Naive B cell (primary cell): ENCODE measurements around the gene MYO1C. TPM values are rescaled to one million over a fixed set of nuclear protein-coding genes. Genes with fewer than 3 reads are reported as not detected.
"Not testable (repeated sequence)": the region's sequence is repeated elsewhere in the genome, so short reads cannot be mapped to it uniquely, and the experiment has no call there.

Experiments used
- ATAC-seq, 2 donors: fragments of 150-1000 bp; cut with Tn5 transposase; 2 replicates each; pipeline ENCODE4 v1.10.0; 2021; ENCODE audit warnings: low read depth in 2 of 2, mild to moderate bottlenecking in 2 of 2, moderate library complexity in 2 of 2
- DNase-seq: peaks from one replicate; pipeline ENCODE4 v3.0.0; 2022
- H3K27ac Mint-ChIP-seq, 6 donors: one replicate each; pipeline ENCODE4 v1.8.0; 2020 to 2022; ENCODE audit warnings: mild to moderate bottlenecking in 6 of 6, mixed read lengths in 6 of 6, moderate library complexity in 5 of 6, inconsistent platforms in 2 of 6
- H3K27me3 Mint-ChIP-seq, 3 donors: one replicate each; pipeline ENCODE4 v1.8.0; 2021 to 2022; ENCODE audit warnings: mixed read lengths in 3 of 3, mild to moderate bottlenecking in 1 of 3
- H3K36me3 Mint-ChIP-seq, 2 donors: one replicate each; pipeline ENCODE4 v1.8.0; 2020 to 2022; ENCODE audit warnings: mixed read lengths in 2 of 2, inconsistent platforms in 1 of 2, mild to moderate bottlenecking in 1 of 2
- H3K4me1 Mint-ChIP-seq, 3 donors: one replicate each; pipeline ENCODE4 v1.8.0; 2020 to 2022; ENCODE audit warnings: mixed read lengths in 3 of 3, inconsistent platforms in 1 of 3, mild to moderate bottlenecking in 1 of 3, moderate library complexity in 1 of 3
- H3K4me3 Mint-ChIP-seq, 8 donors: one replicate each; pipeline ENCODE4 v1.8.0; 2020 to 2022; ENCODE audit warnings: mild to moderate bottlenecking in 8 of 8, mixed read lengths in 8 of 8, moderate library complexity in 8 of 8, inconsistent platforms in 2 of 8
- H3K9me3 Mint-ChIP-seq, 7 donors: one replicate each; pipeline ENCODE4 v1.8.0; 2020 to 2022; ENCODE audit warnings: mixed read lengths in 7 of 7, mild to moderate bottlenecking in 5 of 7, inconsistent platforms in 2 of 7, moderate library complexity in 1 of 7
- polyA plus RNA-seq, 6 donors: library from polyadenylated mRNA; unstranded; fragments of 300-500 nt; fragmentation: Illumina TruSeq; gene quantifications; one replicate each; pipeline ENCODE4 v1.2.3, GENCODE V29; 2021; ENCODE audit warnings: low read depth in 6 of 6

MYO1C gene
- polyA plus RNA-seq, 6 donors from 2014 or later, result 12.0 to 32.5 (median 21.4) TPM

DNA sequence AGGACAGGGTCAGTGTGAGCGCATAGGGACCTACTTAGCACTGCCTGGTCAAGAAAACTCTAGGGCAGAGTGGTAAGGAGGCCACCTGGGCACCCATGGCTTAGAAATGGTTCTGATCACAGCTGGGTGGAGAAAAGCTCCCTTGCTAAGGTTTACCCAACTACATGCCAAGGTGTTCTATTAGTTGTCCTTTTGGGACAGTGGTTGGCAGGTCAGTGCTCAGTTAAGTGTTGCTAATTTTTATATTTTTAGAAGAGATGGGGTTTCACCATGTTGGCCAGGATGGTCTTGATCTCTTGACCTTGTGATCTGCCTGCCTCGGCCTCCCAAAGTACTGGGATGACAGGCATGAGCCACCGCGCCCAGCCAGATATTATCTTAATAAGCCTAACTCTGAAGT, 46.8 kb downstream of the MYO1C start:
- not testable (repeated sequence) for H3K27me3 Mint-ChIP-seq, ATAC-seq, H3K4me3 Mint-ChIP-seq, DNase-seq, H3K9me3 Mint-ChIP-seq, H3K36me3 Mint-ChIP-seq
- Mint-ChIP-seq H3K27ac (peak overlapping the region in 4 of 6 donors; percentile 34 to 71 (median 54)), H3K4me1 (peaks cover 22 to 55% (median 31%) of the 10 kb centered on the region in 3 donors)

DNA sequence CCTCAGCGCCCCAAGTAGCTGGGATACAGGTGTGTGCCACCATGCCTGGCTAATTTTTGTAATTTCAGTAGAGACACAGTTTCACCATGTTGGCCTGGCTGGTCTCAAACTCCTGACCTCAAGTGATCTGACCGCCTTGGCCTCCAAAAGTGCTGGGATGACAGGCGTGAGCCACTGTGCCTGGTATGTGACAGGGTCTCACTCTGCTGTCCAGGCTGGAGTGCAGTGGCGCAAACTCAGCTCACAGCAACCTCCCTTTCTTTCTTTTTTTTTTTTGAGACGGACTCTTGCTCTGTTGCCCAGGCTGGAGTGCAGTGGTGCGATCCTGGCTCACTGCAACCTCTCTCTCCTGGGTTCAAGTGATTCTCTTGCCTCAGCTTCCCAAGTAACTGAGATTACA, 49.8 kb downstream of the MYO1C start:
- not testable (repeated sequence) for H3K9me3 Mint-ChIP-seq, ATAC-seq, H3K4me3 Mint-ChIP-seq, DNase-seq, H3K27ac Mint-ChIP-seq, H3K36me3 Mint-ChIP-seq, H3K27me3 Mint-ChIP-seq
- peaks cover 13 to 43% (median 26%) of the 10 kb centered on the region in 3 donors for H3K4me1 Mint-ChIP-seq

DNA sequence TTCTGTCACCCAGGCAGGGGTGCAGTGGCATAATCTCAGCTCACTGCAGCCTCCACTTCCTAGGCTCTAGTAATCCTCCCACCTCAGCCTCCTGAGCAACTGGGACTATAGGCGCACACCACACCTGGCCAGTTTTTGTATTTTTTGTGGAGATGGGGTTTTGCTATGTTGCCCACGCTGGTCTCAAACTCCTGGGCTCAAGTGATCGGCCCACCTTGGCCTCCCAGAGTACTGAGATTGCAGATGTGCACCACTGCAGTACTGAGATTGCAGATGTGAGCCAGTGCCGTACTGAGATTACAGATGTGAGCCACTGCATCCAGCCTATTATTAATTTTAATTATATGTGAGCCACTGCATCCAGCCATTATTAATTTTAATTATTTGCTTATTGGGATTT, 50.3 kb downstream of the MYO1C start:
- Mint-ChIP-seq H3K27me3 (no peaks in the 10 kb centered on the region), H3K4me1 (peaks cover 13 to 37% (median 25%) of the 10 kb centered on the region in 3 donors), H3K27ac (no peak overlapping the region), H3K36me3 (no peaks in the 10 kb centered on the region), H3K9me3 (no peaks in the 10 kb centered on the region), H3K4me3 (no peak overlapping the region)
- no peak for DNase-seq
- ATAC-seq, result no peak

DNA sequence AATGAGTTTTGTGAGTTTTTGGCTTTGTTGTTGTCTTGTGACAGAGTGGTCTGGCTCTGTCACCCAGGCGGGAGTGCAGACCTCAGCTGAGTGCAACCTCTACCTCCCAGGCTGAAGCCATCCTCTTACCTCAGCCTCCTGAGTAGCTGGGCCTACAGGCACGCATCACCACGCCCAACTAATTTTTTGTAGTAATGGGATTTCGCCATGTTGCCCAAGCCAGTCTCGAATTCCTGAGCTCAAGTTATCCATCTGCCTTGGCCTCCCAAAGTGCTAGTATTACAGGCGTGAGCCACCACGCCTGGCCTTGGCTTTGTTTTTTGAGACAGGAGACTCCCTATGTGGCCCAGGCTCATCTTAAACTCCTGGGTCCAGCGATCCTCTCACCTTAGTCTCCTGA, 51.6 kb downstream of the MYO1C start:
- peaks cover 12 to 28% (median 25%) of the 10 kb centered on the region in 3 donors for H3K4me1 Mint-ChIP-seq
- no peak for DNase-seq
- peak overlapping the region in 1 of 6 donors; percentile 26 for H3K27ac Mint-ChIP-seq
- no peak for ATAC-seq
- peaks cover 0 to 8% of the 10 kb centered on the region in 2 donors for H3K36me3 Mint-ChIP-seq
- no peak overlapping the region for H3K4me3 Mint-ChIP-seq
- H3K9me3 Mint-ChIP-seq, result no peaks in the 10 kb centered on the region
- no peaks in the 10 kb centered on the region for H3K27me3 Mint-ChIP-seq

DNA sequence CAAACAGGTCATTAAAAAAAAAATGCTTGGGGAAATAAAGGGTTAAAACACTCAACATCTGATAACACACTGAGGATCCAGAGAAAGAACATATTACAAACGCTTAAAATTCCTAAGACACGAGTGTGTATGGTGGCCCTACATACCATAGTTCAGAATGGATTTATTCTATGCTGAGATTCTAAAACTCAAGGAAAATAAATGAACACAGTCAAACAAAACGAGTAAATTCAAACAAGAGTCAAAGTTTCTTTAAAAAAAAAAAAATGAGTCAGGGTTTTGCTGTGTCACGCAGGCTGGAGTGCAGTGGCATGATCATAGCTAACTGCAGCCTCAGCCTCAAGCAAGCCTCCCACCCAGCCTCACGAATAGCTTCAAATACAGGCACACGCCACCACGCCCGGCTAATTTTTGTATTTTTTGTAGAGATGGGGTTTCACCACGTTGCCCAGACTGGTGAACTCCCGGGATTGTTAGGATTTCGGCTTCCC, 53.8 kb downstream of the MYO1C start:
- H3K9me3 Mint-ChIP-seq, result no peaks in the 10 kb centered on the region
- peak overlapping the region in 2 of 6 donors; percentile 14 to 80 for H3K27ac Mint-ChIP-seq
- no peaks in the 10 kb centered on the region for H3K27me3 Mint-ChIP-seq
- H3K36me3 Mint-ChIP-seq, result peaks cover 0 to 15% of the 10 kb centered on the region in 2 donors
- H3K4me1 Mint-ChIP-seq, result peaks cover 9 to 20% (median 19%) of the 10 kb centered on the region in 3 donors
- no peak overlapping the region for H3K4me3 Mint-ChIP-seq
- ATAC-seq (no peak), DNase-seq (no peak)

DNA sequence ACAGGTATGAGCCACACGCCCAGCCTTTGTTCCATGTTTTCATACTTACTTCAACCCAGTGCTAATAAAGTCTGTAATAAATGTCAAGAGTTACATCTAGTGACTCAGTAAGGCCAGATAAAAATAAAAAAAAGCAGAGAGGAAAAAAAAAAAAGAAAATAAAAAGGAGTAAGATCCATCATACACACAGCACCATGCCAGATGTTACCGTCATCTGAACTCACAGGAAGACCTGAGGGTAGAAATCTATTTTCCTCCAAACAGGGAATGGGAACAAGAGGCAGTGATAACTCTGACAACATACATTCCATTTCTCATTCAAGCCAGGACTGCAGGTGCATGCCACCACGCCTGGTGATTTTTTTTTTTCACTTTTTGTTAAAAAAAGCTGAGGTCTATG, 57.2 kb downstream of the MYO1C start:
- H3K9me3 Mint-ChIP-seq, result no peaks in the 10 kb centered on the region
- H3K27me3 Mint-ChIP-seq, result no peaks in the 10 kb centered on the region
- ATAC-seq (no peak), DNase-seq (no peak)
- no peak overlapping the region for H3K4me3 Mint-ChIP-seq
- peaks cover 18 to 37% (median 36%) of the 10 kb centered on the region in 3 donors for H3K4me1 Mint-ChIP-seq
- H3K36me3 Mint-ChIP-seq, result peaks cover 4 to 15% of the 10 kb centered on the region in 2 donors
- peak overlapping the region in 3 of 6 donors; percentile 13 to 85 (median 34) for H3K27ac Mint-ChIP-seq

DNA sequence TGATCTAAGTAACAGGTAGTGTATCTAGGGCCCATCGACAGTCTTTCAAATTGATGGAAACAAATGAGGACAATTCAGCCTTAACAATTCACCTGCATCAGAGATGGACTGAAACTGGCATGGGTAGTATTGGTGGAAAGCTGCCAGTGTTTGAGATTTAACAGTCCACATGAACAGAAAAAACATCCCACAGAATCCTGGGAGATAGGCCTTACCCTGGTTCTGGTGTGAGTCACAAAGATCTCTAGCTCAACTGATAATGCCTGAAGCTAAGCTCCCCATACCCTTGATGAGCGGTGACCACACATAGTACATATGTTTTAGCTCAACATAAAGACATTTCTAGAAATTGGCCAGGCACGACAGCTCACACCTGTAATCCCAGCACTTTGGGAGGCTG, 58.3 kb downstream of the MYO1C start:
- Mint-ChIP-seq H3K4me1 (peaks cover 18 to 36% (median 35%) of the 10 kb centered on the region in 3 donors), H3K9me3 (no peaks in the 10 kb centered on the region), H3K27ac (no peak overlapping the region), H3K27me3 (no peaks in the 10 kb centered on the region), H3K4me3 (no peak overlapping the region), H3K36me3 (peaks cover 4 to 15% of the 10 kb centered on the region in 2 donors)
- DNase-seq (no peak), ATAC-seq (no peak)

DNA sequence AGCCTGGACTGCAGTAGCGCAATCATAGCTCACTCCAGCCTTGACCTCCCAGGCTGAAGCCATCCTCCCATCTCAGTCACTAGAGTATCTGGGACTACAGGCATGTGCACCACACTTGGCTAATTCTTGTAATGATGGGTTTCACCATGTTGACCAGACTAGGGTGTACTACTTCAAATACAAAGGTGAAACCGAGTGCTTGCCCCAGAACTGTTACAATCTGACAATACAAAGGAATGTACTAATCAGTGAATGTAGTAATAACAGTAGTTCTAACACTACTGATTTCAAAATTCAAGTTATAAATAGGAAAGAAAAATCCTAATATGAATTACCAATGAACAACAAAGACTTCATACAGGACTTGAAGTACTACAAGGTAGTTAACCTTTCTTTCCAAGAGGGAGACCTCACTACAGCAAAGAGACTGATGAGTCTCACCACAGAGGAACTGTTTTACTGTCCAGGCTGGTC, 60.8 kb downstream of the MYO1C start:
- Mint-ChIP-seq H3K27ac (peak overlapping the region in 1 of 6 donors; percentile 21), H3K36me3 (peaks cover 4 to 12% of the 10 kb centered on the region in 2 donors), H3K4me3 (no peak overlapping the region), H3K27me3 (no peaks in the 10 kb centered on the region), H3K4me1 (peaks cover 19 to 39% (median 32%) of the 10 kb centered on the region in 3 donors), H3K9me3 (no peaks in the 10 kb centered on the region)
- no peak for ATAC-seq
- no peak for DNase-seq

DNA sequence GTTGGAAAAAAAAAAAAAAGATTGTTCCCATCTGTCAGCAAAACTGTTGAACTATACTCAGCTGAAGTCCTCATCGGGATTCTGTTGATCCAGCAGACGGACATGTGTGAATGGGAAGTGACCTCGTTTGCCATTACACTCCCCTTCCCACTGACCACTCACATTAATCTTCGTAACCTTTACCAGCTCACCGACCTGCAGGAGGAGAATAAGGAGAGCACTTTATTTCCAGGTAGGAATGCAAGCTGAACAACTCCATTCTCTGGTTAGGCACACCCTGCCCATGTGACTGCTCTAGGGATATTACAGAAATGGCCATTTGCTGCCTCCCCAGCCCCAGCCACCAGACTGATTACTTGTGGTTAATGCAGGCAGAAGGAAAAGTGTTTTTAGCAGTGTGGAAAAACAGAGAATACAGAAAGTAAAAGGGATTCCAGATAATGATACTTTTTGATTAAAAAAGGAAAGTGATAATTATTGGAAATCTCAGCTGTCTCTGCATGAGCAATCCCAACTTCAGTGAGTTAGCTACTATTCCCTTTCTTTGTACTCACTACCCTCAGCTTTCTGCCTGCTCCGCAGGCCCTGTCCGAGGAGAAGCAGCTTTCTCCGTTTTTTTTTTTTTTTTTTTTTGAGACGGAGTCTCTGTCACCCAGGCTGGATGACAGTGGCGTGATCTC, 68.9 kb downstream of the MYO1C start:
- H3K4me1 Mint-ChIP-seq, result peaks cover 14 to 19% (median 16%) of the 10 kb centered on the region in 3 donors
- H3K9me3 Mint-ChIP-seq, result no peaks in the 10 kb centered on the region
- ATAC-seq (no peak), DNase-seq (no peak)
- peak overlapping the region in 1 of 8 donors; percentile 73 for H3K4me3 Mint-ChIP-seq
- peak overlapping the region in 3 of 6 donors; percentile 15 to 79 (median 47) for H3K27ac Mint-ChIP-seq
- H3K36me3 Mint-ChIP-seq, result no peaks in the 10 kb centered on the region
- H3K27me3 Mint-ChIP-seq, result no peaks in the 10 kb centered on the region

DNA sequence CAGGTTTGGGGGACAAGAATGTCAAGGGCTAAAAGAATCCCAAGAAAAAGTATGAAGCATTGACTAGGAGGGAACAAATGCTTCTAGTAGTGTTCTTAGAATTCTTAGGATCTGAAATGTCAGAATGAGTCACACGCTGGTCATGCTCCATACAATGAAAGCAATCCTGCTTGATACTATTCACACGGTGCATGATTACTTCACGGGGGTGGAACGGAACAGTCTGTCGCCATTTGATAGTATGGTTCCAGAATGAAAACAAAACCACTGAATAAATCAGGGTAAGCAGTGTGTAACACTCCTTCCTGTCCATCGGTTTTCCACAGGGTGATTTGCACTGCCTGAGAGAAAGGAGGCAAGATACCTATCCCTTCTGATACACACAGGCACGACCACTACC, 69.6 kb downstream of the MYO1C start:
- Mint-ChIP-seq H3K4me3 (no peak overlapping the region), H3K9me3 (no peaks in the 10 kb centered on the region), H3K4me1 (peaks cover 11 to 12% (median 12%) of the 10 kb centered on the region in 3 donors), H3K27me3 (no peaks in the 10 kb centered on the region), H3K27ac (peak overlapping the region in 2 of 6 donors; percentile 35), H3K36me3 (peaks cover 0 to 2% of the 10 kb centered on the region in 2 donors)
- DNase-seq (no peak), ATAC-seq (no peak)

DNA sequence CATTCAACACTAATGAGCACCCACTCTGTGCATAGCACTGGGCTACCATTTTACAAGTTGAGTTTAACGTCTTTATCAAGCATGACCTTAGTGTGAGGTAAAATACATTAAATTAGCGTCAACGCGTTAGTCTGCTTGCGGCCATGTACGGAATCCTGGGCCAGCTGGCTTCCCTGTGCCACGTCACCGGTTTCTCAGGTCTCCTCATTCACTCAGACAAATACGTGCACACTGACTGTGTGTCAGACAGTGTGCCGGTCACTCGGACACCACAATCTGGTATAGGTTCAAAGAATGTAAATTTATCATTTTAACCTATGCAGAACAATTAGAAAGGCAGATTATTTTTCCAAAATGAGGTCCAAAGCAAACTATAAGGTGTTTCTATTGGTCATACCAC, 71.0 kb downstream of the MYO1C start:
- Mint-ChIP-seq H3K27me3 (no peaks in the 10 kb centered on the region), H3K36me3 (peaks cover 0 to 4% of the 10 kb centered on the region in 2 donors), H3K4me3 (no peak overlapping the region), H3K4me1 (peaks cover 7 to 12% (median 11%) of the 10 kb centered on the region in 3 donors), H3K27ac (peak overlapping the region in 2 of 6 donors; percentile 26 to 49), H3K9me3 (no peaks in the 10 kb centered on the region)
- no peak for DNase-seq
- no peak for ATAC-seq

DNA sequence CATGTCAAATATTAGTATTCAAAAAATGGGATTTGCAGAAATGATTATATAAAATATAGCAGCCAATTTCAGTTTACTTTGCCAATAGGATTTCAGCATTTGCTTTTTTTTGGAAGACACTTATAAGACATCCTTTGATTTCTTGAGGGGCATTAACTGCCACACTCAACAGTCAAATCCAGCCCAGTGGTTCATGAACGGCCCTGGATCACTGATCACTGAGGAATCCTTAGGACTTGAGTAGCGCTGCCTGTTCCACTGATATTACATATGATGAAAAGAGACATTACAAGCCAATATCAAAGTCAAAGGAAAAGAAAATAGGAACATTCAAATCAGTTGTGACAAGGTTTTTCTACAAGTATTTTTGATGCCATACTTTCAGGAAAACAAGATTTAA, 71.5 kb downstream of the MYO1C start:
- no peaks in the 10 kb centered on the region for H3K27me3 Mint-ChIP-seq
- no peak overlapping the region for H3K4me3 Mint-ChIP-seq
- peaks cover 6 to 9% (median 8%) of the 10 kb centered on the region in 3 donors for H3K4me1 Mint-ChIP-seq
- peaks cover 0 to 4% of the 10 kb centered on the region in 2 donors for H3K36me3 Mint-ChIP-seq
- peak overlapping the region in 2 of 6 donors; percentile 19 to 49 for H3K27ac Mint-ChIP-seq
- DNase-seq, result no peak
- H3K9me3 Mint-ChIP-seq, result no peaks in the 10 kb centered on the region
- no peak for ATAC-seq

DNA sequence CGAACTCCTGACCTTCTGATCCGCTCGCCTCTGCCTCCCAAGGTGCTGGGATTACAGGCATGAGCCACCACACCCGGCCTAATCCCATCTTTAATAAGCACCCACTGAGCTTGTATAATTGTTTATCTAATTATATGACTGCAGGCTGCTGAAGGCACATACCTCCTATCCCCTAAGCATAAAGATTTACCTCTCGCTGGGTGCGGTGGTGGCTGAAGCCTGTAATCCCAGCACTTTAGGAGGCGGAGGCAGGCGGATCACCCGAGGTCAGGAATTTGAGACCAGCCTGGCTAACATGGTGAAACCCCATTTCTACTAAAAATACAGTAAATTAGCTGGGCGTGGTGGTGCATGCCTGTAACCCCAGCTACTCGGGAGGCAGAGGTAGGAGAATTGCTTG, 72.3 kb downstream of the MYO1C start:
- peaks cover 0 to 5% (median 4%) of the 10 kb centered on the region in 3 donors for H3K4me1 Mint-ChIP-seq
- H3K27ac Mint-ChIP-seq, result peak overlapping the region in 2 of 6 donors; percentile 41 to 85
- ATAC-seq (no peak), DNase-seq (no peak)
- H3K9me3 Mint-ChIP-seq, result no peaks in the 10 kb centered on the region
- H3K27me3 Mint-ChIP-seq, result no peaks in the 10 kb centered on the region
- H3K36me3 Mint-ChIP-seq, result peaks cover 0 to 4% of the 10 kb centered on the region in 2 donors
- no peak overlapping the region for H3K4me3 Mint-ChIP-seq

DNA sequence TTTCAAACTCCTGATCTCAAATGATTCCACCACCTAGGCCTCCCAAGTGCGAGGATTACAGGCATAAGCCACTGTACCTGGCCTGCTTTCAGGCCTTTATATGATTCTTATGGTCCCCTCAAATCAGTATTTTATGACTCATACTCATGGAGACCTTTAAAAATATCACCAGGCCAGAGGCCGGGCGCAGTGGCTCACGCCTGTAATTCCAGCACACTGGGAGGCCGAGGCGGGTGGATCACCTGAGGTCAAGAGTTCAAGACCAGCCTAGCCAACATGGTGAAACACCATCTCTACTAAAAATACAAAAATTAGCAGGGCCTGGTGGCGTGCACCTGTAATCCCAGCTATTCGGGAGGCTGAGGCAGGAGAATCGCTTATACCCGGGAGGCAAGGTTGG, 74.0 kb downstream of the MYO1C start:
- H3K27me3 Mint-ChIP-seq, ATAC-seq, H3K4me3 Mint-ChIP-seq, H3K36me3 Mint-ChIP-seq, H3K9me3 Mint-ChIP-seq, H3K4me1 Mint-ChIP-seq, DNase-seq: not testable (repeated sequence)
- peak overlapping the region in 2 of 6 donors; percentile 76 to 91 for H3K27ac Mint-ChIP-seq
